GM19351 (cell line): ENCODE results near the gene ACOT7.
"Not testable (repeated sequence)": the region's sequence is repeated elsewhere in the genome, so short reads cannot be mapped to it uniquely, and the experiment has no call there.

ENCODE experiments used
- ATAC-seq: cut with Tn5 transposase; IDR thresholded peaks from one replicate; pipeline ENCODE4 v1.9.1; 2021; ENCODE audit warnings: mild to moderate bottlenecking, moderate library complexity; ENCODE audit not compliant: unreplicated experiment

The ACOT7 gene

DNA sequence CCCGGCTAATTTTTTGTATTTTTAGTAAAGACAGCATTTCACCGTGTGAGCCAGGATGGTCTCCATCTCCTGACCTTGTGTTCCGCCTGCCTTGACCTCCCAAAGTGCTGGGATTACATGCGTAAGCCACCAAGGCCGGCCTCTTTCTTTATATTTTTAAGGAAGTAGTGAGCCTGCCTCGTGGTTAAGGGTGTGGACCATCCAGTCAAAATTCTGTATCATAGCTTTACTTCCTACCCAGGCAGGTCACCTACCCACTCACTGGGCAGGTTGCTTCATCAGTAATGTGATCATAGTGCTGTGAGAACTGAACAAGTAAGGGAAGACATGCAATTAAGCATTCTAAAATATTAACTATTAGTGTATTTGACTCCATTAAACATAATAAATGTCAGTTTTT lies 8.1 kb upstream of the ACOT7 start:
- no peak for ATAC-seq

DNA sequence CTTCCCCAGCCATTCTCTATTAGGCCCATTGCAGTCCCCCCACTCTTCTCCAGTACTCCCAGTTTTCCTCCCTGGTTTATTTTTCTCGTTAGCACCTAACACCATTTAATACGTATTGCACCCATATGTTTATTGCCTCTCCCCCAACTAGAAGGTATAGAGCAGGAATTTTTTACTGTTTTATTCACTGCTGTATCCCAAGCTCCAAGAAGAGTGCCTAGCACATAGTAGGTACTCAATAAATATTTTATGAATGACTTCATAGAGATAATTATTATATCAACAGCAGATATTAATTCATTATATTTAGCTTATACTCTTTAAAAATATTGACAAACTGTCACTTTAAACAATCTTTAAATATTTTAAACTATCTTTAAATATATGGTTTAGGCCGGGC lies 5.7 kb upstream of the ACOT7 start:
- no peak for ATAC-seq

DNA sequence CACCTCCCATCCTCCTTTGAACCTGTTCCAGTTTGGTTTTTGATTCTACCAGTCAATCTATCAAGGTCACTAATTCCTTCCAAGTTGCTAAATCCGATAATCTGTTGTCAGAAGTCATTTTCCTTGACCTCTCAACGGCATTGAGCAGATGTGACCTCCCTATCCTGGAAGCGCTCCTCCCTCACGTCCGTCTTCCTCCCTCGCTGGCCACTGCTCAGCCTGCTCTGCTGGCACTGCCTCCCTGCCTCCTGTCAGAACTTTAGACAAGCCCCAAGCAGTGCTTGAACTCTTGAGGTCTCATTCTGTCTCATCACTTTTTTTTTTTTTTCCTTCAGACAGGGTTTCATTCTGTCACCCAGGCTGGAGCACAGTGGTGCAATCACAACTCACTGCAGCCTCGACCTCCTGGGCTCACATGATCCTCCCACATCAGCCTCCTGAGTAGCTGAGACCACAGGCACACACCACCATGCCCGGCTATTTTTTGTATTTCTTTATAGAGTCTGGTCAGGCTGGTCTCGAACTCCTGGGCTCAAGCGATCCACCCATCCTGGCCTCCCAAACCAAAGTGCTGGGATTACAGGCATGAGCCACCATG lies 4.4 kb upstream of the ACOT7 start:
- no peak for ATAC-seq

DNA sequence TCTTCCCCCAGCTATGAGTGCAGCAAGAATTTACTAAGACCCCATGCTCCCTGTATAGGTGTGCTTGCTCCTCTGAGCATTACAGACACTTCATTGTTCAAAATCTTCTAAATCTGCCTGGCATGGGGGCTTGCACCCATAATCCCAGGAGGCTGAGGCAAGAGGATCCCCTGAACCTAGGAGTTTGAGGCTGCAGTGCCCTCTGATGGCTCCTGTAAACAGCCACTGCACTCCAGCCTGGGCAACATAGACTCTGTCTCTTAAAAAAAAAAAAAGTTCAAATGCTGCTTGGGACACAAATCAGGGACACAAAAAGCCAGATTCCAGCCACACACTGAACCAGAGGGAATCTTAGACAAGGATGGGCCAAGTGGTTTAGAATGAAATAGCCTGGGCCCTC lies 3.4 kb upstream of the ACOT7 start:
- ATAC-seq, result no peak

DNA sequence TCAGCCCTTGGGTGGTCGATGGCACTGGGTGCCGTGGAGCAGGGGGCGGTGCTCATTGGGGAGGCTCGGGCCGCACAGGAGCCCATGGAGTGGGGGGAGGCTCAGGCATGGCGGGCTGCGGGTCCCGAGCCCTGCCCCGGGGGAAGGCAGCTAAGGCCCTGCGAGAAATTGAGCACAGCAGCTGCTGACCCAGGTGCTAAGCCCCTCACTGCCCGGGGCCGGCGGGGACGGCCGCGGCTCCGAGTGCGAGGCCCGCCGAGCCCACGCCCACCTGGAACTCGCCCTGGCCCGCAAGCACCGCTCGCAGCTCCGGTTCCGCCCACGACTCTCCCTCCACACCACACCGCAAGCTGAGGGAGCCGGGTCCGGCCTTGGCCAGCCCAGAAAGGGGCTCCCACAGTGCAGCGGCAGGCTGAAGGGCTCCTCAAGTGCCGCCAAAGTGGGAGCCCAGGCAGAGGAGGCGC lies 2.2 kb upstream of the ACOT7 start:
- not testable (repeated sequence) for ATAC-seq

DNA sequence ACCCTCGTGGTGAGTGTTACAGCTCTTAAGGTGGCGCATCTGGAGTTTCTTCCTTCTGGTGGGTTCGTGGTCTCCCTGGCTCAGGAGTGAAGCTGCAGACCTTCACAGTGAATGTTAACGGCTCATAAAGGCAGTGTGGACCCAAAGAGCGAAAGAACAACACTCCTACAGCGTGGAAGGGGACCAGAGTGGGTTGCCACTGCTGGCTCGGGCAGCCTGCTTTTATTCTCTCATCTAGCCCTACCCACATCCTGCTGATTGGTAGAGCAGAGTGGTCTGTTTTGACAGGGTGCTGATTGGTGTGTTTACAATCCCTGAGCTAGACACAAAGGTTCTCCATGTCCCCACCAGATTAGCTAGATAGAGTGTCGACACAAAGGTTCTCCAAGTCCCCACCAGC lies 1.6 kb upstream of the ACOT7 start:
- not testable (repeated sequence) for ATAC-seq

DNA sequence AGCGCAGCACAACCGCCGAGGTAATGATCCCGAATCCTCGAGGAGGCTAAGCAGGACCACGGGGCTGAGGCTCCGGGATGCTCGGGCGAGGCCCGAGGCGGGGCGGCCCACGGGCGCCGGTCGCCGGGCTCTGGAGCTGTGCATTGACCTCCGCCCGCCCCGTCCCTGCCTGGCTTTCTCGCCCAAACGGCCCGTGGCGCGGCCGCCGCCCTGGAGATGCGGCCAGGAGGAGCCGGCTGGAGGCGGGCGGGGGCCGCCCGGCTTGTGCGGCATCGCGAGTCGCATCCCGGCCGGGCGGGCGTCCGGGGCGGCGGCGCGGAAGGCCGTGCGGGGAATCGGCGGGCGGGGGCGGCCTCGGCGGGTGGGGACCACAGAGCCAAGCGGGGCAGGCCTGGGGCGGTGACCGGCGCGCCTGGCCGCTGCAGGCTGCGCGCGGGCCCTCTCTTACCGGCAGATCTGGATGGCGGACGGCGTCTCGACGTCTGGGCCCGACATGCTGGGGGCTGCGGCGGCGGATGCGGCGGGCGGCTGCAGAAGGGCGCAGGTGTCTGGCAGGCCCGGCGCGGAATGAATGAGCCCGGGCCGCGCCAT lies 663 bp downstream of the ACOT7 start:
- peak; percentile 24 for ATAC-seq

DNA sequence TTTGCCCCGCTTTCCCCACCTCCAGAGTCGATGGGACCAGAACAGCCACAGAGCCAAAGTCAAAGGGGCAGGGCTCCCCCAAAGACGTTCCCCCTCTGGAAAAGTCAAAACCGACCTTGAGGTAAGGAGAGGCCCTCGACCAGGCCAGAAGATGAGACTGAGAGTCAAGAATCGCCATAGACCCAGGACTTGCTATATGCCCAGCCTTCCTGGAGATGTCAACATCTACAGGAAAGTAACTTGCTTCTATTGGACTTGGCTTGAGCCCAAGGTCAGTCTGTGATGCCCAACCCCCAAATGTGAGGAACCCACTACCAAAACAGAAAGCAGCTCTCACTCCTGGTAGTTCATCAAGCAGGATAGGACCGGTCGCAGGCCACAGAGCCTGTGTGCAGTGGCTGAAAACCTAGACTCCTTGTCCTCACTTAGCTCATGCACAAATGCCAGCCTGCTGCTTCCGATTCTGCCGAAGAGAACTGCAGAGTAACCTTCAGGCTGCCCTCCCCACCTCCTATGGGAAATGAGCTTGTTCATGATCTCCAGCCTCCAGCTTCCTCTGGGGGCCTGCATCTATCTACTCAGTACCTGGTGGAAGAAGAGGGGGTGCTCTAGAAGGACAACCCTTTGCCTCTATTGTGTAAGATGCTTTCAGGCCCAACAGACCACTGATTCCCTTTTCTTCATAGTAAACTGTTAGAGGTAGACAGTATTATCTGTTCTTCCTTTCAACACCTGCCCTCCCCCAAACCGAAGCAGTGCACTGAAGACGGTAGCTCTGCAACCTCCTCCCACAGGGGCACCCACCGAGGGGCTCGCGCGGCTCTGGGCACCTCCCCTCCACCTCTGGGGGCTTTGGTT lies 1.4 kb downstream of the ACOT7 start:
- ATAC-seq, result peak; percentile 2

DNA sequence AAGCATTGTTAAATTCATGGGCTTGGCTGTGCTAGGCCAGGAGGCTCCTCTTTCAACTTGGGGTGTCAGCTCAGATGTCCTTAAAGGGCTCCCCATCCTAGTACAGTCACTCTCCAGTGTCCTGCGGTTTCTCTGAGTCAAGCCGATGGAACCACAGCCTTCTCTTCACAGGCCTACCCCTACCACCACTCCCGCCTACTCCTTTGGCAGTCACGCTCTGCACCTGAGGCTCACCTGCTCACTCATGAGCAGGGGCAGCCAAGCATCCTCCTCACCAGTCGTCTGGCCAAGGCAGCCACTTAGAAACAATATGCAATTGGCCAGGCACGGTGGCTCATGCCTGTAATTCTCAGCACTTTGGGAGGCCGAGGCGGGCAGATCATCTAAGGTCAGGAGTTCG lies 3.6 kb downstream of the ACOT7 start:
- no peak for ATAC-seq

DNA sequence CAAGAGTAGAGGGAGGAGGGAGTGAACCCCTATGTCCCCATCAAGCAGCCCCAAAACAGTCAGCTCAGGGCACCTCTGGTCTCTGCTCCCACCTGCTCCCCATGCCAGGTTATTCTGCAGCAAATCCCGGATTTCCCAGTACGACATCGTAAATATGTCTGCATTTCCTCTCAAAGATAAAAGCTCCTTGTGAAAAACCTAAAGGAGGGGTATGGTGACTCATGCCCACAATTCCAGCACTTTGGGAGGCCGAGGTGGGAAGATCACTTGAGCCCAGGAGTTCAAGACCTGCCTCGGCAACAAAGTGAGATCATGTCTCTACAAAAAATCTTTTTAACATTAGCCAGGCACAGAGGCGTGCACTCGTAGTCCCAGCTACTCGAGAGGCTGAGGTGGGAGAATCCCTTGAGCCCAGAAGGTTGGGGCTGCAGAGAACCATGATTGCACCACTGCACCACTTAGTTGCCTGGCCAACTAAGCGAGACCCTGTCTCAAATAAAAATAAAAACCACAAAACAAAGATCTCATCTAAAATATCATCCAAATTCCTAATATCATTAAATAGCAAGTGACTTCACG lies 7.1 kb downstream of the ACOT7 start:
- ATAC-seq, result no peak

DNA sequence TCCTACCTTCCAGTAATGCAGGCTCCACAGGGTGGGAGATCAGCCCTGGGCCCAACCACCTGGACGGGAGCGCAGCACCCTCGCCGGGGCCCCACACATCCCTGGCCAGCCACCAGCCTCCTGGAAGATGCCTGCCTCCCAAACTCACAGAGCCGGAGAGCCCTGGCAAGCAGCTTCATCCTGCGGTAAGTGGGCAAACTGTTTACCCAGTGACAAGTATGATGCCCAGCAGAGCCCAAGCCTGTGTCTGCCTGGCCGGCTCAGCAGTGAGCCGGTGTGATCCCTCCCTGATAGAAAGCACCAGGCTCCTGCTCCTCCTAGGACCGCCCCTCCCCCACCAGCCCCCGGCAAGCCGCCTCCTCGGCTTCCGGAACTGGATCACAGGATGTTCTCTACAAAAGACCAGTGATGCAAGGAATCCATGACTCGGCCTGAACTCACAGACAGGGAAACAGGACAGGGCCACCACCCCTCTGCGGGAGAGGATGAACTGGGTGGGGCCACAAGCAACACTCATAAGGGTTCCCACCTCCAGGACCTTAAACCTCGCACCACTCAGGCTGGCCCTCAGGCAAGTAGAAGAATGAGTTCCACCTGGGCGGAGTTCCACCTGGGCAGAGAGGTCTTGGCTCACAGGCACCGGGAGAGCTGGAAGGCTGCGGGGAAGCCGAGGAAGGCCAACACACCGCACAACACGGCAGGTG lies 7.9 kb downstream of the ACOT7 start:
- no peak for ATAC-seq

DNA sequence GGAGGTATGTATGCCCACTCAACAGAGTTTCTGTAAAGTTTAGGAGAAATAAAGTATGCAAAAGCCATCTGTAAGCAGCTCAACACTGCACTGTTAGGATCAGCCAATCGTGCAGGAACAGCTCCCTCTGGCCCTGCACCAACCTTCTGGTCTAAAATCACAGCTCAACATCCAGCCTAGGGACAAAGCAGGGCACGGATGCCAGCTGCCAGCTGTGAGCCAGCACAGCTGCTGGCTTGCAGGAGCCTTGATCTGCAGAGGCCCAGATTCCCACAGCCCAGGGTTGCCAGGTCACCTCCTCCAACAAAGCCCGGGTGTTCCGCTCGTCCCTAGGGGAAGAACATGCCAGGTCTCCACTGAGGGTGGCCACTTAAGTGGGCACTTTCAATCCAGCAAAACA lies 8.6 kb downstream of the ACOT7 start:
- no peak for ATAC-seq

DNA sequence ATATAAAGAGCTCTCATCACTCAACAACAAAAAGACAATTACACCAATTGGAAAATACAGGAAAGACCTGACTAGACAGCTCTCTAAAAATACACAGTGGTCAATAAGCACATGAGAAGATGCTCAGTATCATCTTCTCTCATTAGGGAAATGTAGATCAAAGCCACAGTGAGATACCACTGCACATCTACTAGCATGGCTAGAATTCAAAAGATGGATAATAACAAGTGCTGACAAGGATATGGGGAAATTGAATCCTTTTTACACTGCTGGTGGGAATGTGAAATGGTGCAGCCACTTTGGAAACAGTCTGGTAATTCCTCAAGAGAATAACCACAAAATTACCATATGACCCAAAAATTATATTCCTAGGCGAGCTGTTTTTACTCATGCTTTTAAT lies 9.4 kb downstream of the ACOT7 start:
- no peak for ATAC-seq

DNA sequence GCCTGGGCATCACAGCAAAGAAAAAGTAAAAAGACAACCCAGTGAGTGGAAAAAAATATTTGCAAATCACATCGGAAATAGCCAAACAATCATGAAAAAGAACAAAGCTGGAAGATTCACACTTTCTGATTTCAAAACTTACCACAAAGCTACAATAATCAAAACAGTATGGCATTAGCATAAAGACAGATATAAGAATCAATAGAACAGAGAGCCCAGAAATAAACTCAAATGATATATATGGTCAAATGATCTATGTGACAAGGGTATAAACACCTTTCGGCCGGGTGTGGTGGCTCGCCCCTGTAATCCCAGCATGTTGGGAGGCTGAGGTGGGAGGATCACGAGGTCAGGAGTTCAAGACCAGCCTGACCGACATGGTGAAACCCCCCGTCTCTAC lies 13.5 kb downstream of the ACOT7 start:
- ATAC-seq, result no peak

DNA sequence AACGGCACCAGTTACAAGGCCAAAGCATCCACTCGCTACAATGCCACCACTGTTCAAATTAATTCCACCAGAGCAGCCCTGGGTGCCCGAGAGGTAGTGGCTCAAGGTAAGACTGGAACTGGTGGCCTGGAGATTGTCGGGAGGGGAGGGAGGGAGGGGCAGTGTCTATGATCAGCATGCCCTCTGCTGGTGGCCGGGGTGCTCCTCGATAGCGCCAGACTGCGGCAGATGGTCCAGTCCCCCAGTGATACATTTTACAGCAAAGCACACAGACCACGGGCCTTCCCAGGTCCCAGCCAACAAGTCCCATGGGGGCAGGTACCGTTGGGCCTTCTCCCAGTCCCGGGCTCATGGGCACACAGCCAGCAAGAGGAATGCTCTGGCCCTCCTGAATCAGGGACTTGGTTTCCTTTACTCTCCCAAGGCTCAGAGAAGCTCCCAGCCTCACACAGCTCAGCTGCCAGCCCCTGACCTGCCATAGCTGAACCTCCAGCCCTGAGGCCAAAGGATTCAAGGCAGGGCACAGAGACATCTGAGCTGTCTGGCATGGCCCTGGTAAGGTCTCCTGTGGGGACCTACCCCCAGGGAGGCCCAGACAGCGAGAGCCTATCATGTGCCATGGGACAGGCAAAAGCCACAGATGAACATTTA lies 15.3 kb downstream of the ACOT7 start:
- no peak for ATAC-seq

DNA sequence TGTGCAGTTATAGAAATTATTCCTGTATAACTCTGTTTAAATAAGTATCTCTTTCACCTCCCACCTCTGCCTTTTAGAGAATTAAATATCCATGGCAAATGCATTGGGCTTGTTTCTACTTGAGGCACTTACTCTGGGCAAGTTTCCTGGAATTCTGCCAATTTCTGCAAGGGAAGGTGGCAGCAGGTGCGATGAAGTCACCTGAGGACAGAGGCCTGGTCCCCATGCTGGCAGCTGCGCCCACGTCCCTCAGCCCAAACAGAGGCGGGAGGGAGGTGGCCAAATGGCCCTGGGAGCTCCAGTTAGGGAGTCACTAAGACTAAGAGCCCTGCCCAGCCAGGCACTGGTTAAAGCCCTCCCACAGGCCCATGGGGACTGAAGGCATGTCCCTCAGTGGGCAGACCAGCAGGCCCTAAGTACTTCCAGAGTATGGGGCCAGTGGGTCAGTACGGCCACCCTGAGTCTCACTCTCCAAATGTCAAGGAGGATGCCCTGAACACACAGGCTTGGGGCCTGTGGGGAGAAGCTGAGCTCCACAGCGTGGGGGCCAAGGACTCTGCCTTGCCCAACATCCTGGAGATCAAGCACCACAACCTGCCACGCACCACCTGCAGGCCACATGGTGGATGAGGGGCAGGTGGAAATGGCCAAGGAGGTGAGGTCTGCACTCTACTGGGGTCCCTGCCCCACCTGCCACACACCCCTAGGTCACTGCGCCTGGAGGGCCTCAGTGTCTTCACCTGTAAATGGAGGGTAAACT lies 19.4 kb downstream of the ACOT7 start:
- no peak for ATAC-seq

DNA sequence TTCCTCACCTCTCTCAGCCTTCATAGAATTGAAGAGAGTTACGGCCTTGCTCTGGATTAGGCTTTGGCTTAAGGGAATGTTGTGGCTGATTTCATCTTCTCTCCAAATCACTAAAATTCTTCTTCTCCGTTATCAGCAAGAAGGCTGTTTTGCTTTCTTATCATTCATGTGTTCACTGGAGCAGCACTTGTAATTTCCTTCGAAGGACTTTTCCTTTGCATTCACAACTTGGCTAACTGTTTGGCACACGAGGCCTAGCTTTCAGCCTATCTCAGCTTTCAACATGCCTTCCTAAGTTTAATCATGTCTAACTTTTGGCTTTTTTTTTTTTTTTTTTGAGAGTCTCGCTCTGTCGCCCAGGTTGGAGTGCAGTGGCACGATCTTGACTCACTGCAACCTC lies 21.3 kb downstream of the ACOT7 start:
- ATAC-seq, result not testable (repeated sequence)

DNA sequence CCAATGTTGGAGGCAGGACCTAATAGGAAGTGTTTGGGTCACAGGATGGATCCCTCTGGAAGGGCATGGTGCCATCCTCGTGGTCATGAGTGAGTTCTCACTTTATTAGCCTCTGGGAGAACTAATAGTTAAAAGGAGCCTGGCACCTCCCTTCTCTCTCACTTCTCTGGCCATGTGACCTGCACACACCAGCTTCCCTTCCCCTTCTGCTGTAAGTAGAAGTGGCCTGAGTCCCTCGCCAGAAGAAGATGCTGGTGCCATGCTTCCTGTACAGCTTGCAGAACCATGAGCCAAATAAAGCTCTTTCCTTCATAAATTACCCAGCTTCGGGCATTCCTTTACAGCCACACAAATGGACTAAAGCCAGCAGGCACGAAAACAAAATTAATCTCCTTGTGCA lies 23.6 kb downstream of the ACOT7 start:
- no peak for ATAC-seq

DNA sequence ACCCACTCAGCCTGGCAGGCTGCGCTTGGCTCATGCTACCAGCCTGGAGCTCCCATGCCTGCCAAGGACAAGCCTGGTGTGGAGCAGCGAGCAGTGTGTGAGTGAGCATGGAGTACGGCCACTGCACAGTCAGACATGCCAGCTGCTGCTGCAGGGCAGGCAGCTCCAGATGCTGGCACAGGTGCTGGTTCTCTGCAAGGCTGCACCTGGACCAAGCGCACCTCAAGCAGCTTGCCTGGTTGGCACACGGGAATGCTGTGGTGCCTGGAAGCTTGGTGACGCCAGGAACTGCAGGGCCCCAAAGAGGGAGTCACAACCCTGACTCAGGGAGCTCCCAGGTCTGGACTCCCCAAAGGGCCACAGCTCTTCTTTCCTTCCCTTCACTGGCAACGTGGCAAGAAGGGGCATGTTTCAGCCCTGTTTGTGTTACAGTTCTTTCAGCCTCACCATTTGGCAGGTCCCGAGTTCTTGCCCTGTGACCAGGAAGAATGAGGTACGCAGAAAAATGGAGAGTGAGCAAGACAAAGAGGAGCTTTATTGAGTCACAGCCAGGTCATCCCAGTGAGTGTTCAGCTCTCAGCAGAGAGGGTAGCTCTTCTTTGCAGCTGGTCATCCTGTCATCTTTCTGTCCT lies 26.1 kb downstream of the ACOT7 start:
- ATAC-seq, result no peak
